ENCODE data around the gene ZNF283.
A peak's percentile ranks its signal among the peaks of the same experiment; 100 is the strongest.
"Not testable (repeated sequence)": the region's sequence is repeated elsewhere in the genome, so short reads cannot be mapped to it uniquely, and the experiment has no call there.

ZNF283 gene

GRCh38 chr19:43820098-43820883 lies 6.8 kb upstream of the ZNF283 start:
- H2BK5ac ChIP-seq (ENCODE audit: low read length): no peak overlapping the region
- no peaks in the 10 kb centered on the region for H3K4me1 ChIP-seq (ENCODE audit: control insufficient read depth in 2 of 2, insufficient read depth in 1 of 2, low read depth in 1 of 2, low read length in 2 of 2)
- H3K4me2 ChIP-seq (ENCODE audit: insufficient read depth, low read length, poor library complexity, severe bottlenecking): no peak overlapping the region
- H3K9ac ChIP-seq (ENCODE audit: low read depth, low read length, poor library complexity): no peak overlapping the region
- H3K79me1 ChIP-seq (ENCODE audit: low read depth, low read length): no peaks in the 10 kb centered on the region
- H2BK120ac ChIP-seq (ENCODE audit: low read depth, low read length): no peak overlapping the region
- WGBS, 2 donors (ENCODE audit: extremely low coverage in 2 of 2, insufficient read length in 2 of 2, insufficient replicate concordance in 1 of 2): no CpG with 5 or more reads among the region's 48 CpGs
- H4K91ac ChIP-seq (ENCODE audit: low read depth, low read length, poor library complexity): no peak overlapping the region
- H3K36me3 ChIP-seq (replicated peaks in 1 of 2; ENCODE audit: control insufficient read depth in 2 of 2, insufficient read depth in 2 of 2, low read length in 2 of 2): no peaks in the 10 kb centered on the region
- H3K27me3 ChIP-seq (ENCODE audit: control insufficient read depth in 3 of 3, insufficient read depth in 3 of 3, low read depth in 1 of 3, low read length in 3 of 3): peaks cover 0 to 2% (median 0%) of the 10 kb centered on the region in 3 experiments
- no peak overlapping the region for H2AK5ac ChIP-seq (ENCODE audit: low read depth, low read length)
- no peak overlapping the region for H2BK15ac ChIP-seq (ENCODE audit: low read length)
- peaks cover 4 to 7% of the 10 kb centered on the region in 2 donors for H3K9me3 ChIP-seq (replicated peaks in 1 of 2; ENCODE audit: control insufficient read depth in 2 of 2, insufficient read depth in 1 of 2, low read depth in 1 of 2, low read length in 2 of 2)
- peak overlapping the region in 1 of 2 donors; percentile 55 for H3K4me3 ChIP-seq (ENCODE audit: low read length in 2 of 2)
- no peak overlapping the region for H4K8ac ChIP-seq (ENCODE audit: low read depth, low read length)
- H3K14ac ChIP-seq (ENCODE audit: low read length): no peak overlapping the region
- no peak overlapping the region for H3K4ac ChIP-seq (ENCODE audit: low read length)
- H3K18ac ChIP-seq (ENCODE audit: low read length): no peak overlapping the region
- DNase-seq (ENCODE audit: low spot score): no peak
- no peak overlapping the region for H3K27ac ChIP-seq (replicated peaks; ENCODE audit: low read length)
- no peak overlapping the region for H2AFZ ChIP-seq (ENCODE audit: low read length)
- H3K23ac ChIP-seq (ENCODE audit: low read depth, low read length, poor library complexity): peak overlapping the region; percentile 6
- H2BK12ac ChIP-seq (ENCODE audit: low read length): no peak overlapping the region

- no peak for DNase-seq (ENCODE audit: low spot score)
- H3K4me2 ChIP-seq (ENCODE audit: insufficient read depth, low read length, poor library complexity, severe bottlenecking): no peak overlapping the region
- WGBS, 2 donors (ENCODE audit: extremely low coverage in 2 of 2, insufficient read length in 2 of 2, insufficient replicate concordance in 1 of 2): no CpG with 5 or more reads among the region's 5 CpGs
- H2BK15ac ChIP-seq (ENCODE audit: low read length): no peak overlapping the region
- H3K9me3 ChIP-seq (replicated peaks in 1 of 2; ENCODE audit: control insufficient read depth in 2 of 2, insufficient read depth in 1 of 2, low read depth in 1 of 2, low read length in 2 of 2): peaks cover 4 to 7% of the 10 kb centered on the region in 2 donors
- no peak overlapping the region for H3K27ac ChIP-seq (replicated peaks; ENCODE audit: low read length)
- no peak overlapping the region for H3K18ac ChIP-seq (ENCODE audit: low read length)
- H3K36me3 ChIP-seq (replicated peaks in 1 of 2; ENCODE audit: control insufficient read depth in 2 of 2, insufficient read depth in 2 of 2, low read length in 2 of 2): no peaks in the 10 kb centered on the region
- no peak overlapping the region for H4K91ac ChIP-seq (ENCODE audit: low read depth, low read length, poor library complexity)
- no peak overlapping the region for H2AFZ ChIP-seq (ENCODE audit: low read length)
- no peak overlapping the region for H2BK12ac ChIP-seq (ENCODE audit: low read length)
- no peaks in the 10 kb centered on the region for H3K79me1 ChIP-seq (ENCODE audit: low read depth, low read length)
- no peak overlapping the region for H4K8ac ChIP-seq (ENCODE audit: low read depth, low read length)
- no peak overlapping the region for H3K23ac ChIP-seq (ENCODE audit: low read depth, low read length, poor library complexity)
- no peak overlapping the region for H3K9ac ChIP-seq (ENCODE audit: low read depth, low read length, poor library complexity)
- no peak overlapping the region for H2AK5ac ChIP-seq (ENCODE audit: low read depth, low read length)
- peaks cover 0 to 2% (median 0%) of the 10 kb centered on the region in 3 experiments for H3K27me3 ChIP-seq (ENCODE audit: control insufficient read depth in 3 of 3, insufficient read depth in 3 of 3, low read depth in 1 of 3, low read length in 3 of 3)
- no peaks in the 10 kb centered on the region for H3K4me1 ChIP-seq (ENCODE audit: control insufficient read depth in 2 of 2, insufficient read depth in 1 of 2, low read depth in 1 of 2, low read length in 2 of 2)
- H3K4me3 ChIP-seq (ENCODE audit: low read length in 2 of 2): no peak overlapping the region
- H2BK5ac ChIP-seq (ENCODE audit: low read length): no peak overlapping the region
- no peak overlapping the region for H2BK120ac ChIP-seq (ENCODE audit: low read depth, low read length)
- no peak overlapping the region for H3K4ac ChIP-seq (ENCODE audit: low read length)
- H3K14ac ChIP-seq (ENCODE audit: low read length): no peak overlapping the region
Measured at GRCh38 chr19:43820884-43821215, 6.3 kb upstream of the ZNF283 start.

GRCh38 chr19:43823856-43824255 lies 3.3 kb upstream of the ZNF283 start:
- not testable (repeated sequence) for H3K4me2 ChIP-seq (ENCODE audit: insufficient read depth, low read length, poor library complexity, severe bottlenecking); H3K4me1 ChIP-seq (ENCODE audit: control insufficient read depth in 2 of 2, insufficient read depth in 1 of 2, low read depth in 1 of 2, low read length in 2 of 2); H3K9ac ChIP-seq (ENCODE audit: low read depth, low read length, poor library complexity); H3K14ac ChIP-seq (ENCODE audit: low read length); H3K18ac ChIP-seq (ENCODE audit: low read length); DNase-seq (ENCODE audit: low spot score); H3K4ac ChIP-seq (ENCODE audit: low read length); H3K4me3 ChIP-seq (ENCODE audit: low read length in 2 of 2); H2BK5ac ChIP-seq (ENCODE audit: low read length); H3K27me3 ChIP-seq (ENCODE audit: control insufficient read depth in 3 of 3, insufficient read depth in 3 of 3, low read depth in 1 of 3, low read length in 3 of 3); H4K91ac ChIP-seq (ENCODE audit: low read depth, low read length, poor library complexity); H2BK120ac ChIP-seq (ENCODE audit: low read depth, low read length); H3K79me1 ChIP-seq (ENCODE audit: low read depth, low read length); H3K36me3 ChIP-seq (replicated peaks in 1 of 2; ENCODE audit: control insufficient read depth in 2 of 2, insufficient read depth in 2 of 2, low read length in 2 of 2); H2BK12ac ChIP-seq (ENCODE audit: low read length); H4K8ac ChIP-seq (ENCODE audit: low read depth, low read length); H2AFZ ChIP-seq (ENCODE audit: low read length); H2BK15ac ChIP-seq (ENCODE audit: low read length); H3K23ac ChIP-seq (ENCODE audit: low read depth, low read length, poor library complexity); H2AK5ac ChIP-seq (ENCODE audit: low read depth, low read length); H3K27ac ChIP-seq (replicated peaks; ENCODE audit: low read length)
- peaks cover 10 to 19% of the 10 kb centered on the region in 2 donors for H3K9me3 ChIP-seq (replicated peaks in 1 of 2; ENCODE audit: control insufficient read depth in 2 of 2, insufficient read depth in 1 of 2, low read depth in 1 of 2, low read length in 2 of 2)
- no CpG with 5 or more reads among the region's 3 CpGs for whole genome bisulfite sequencing, 2 donors (ENCODE audit: extremely low coverage in 2 of 2, insufficient read length in 2 of 2, insufficient replicate concordance in 1 of 2)

- no CpG with 5 or more reads among the region's 4 CpGs for WGBS, 2 donors (ENCODE audit: extremely low coverage in 2 of 2, insufficient read length in 2 of 2, insufficient replicate concordance in 1 of 2)
- H3K9me3 ChIP-seq (replicated peaks in 1 of 2; ENCODE audit: control insufficient read depth in 2 of 2, insufficient read depth in 1 of 2, low read depth in 1 of 2, low read length in 2 of 2): peaks cover 10 to 19% of the 10 kb centered on the region in 2 donors
Measured at GRCh38 chr19:43824572-43824971, 2.5 kb upstream of the ZNF283 start.

More at GRCh38 chr19:43824572-43824971, 2.5 kb upstream of the ZNF283 start:
- H3K14ac ChIP-seq (ENCODE audit: low read length); H3K4me3 ChIP-seq (ENCODE audit: low read length in 2 of 2); H2AFZ ChIP-seq (ENCODE audit: low read length); H3K4me1 ChIP-seq (ENCODE audit: control insufficient read depth in 2 of 2, insufficient read depth in 1 of 2, low read depth in 1 of 2, low read length in 2 of 2); H4K8ac ChIP-seq (ENCODE audit: low read depth, low read length); H3K4ac ChIP-seq (ENCODE audit: low read length); H3K27ac ChIP-seq (replicated peaks; ENCODE audit: low read length); H3K36me3 ChIP-seq (replicated peaks in 1 of 2; ENCODE audit: control insufficient read depth in 2 of 2, insufficient read depth in 2 of 2, low read length in 2 of 2); H3K18ac ChIP-seq (ENCODE audit: low read length); H4K91ac ChIP-seq (ENCODE audit: low read depth, low read length, poor library complexity); H2BK12ac ChIP-seq (ENCODE audit: low read length); H3K9ac ChIP-seq (ENCODE audit: low read depth, low read length, poor library complexity); H2AK5ac ChIP-seq (ENCODE audit: low read depth, low read length); H3K4me2 ChIP-seq (ENCODE audit: insufficient read depth, low read length, poor library complexity, severe bottlenecking); H3K27me3 ChIP-seq (ENCODE audit: control insufficient read depth in 3 of 3, insufficient read depth in 3 of 3, low read depth in 1 of 3, low read length in 3 of 3); H2BK5ac ChIP-seq (ENCODE audit: low read length); H3K79me1 ChIP-seq (ENCODE audit: low read depth, low read length); DNase-seq (ENCODE audit: low spot score); H3K23ac ChIP-seq (ENCODE audit: low read depth, low read length, poor library complexity); H2BK15ac ChIP-seq (ENCODE audit: low read length); H2BK120ac ChIP-seq (ENCODE audit: low read depth, low read length): not testable (repeated sequence)
